ENCODE data around the gene SLC41A1. TPM values are rescaled to one million over a fixed set of nuclear protein-coding genes. Genes with fewer than 3 reads are reported as not detected.

The SLC41A1 gene
- total RNA-seq, 1 donor from 2014 or later, result 14.0 TPM

- no peak for TF ChIP-seq CTCF (conservative IDR thresholded peaks at IDR 0.05; ENCODE audit: low read depth, low read length)
- no peak for DNase-seq (ENCODE audit: low read depth)
- no peak overlapping the region for H3K4me3 ChIP-seq (ENCODE audit: low read depth, low read length)
Measured at GRCh38 chr1:205770618-205771017, 42.4 kb downstream of the SLC41A1 start.

DNA sequence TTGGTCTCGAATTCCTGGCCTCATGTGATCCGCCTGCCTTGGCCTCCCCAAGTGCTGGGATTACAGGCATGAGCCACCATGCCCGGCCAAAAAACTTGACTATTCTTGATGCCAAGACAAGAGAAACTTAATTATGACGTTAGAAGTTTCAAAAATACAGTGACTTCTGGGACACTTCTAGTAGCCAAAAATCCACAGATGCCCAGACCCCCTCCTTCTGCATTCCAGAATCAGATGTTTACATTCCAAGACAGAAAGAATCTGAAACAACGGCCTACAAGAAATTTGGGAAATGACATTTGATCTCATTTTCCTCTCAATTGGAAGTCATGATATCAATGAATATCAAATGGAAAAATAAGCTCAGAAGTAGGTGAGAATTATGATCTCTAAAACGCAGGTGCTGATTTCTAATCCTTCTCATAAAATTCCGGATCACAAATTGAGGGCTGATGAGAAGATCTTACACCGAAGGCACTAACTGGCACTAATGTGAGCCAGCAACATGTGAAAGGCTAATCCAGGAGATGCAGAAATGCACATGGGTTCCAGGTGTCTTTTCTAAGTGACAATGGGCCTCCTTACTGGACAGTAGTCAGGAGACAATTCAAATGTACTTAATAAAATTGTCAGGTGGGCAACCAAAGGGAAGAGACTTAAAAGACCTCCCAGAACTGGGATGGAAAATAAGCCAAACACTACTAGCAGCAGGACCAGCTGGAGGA is 43.2 kb downstream of the SLC41A1 start:
- TF ChIP-seq CTCF (conservative IDR thresholded peaks at IDR 0.05; ENCODE audit: low read depth, low read length), result no peak
- no peak overlapping the region for H3K4me3 ChIP-seq (ENCODE audit: low read depth, low read length)
- no peak for DNase-seq (ENCODE audit: low read depth)

GRCh38 chr1:205767248-205767647 is 45.8 kb downstream of the SLC41A1 start:
- no peak for DNase-seq (ENCODE audit: low read depth)
- no peak for TF ChIP-seq CTCF (conservative IDR thresholded peaks at IDR 0.05; ENCODE audit: low read depth, low read length)
- no peak overlapping the region for H3K4me3 ChIP-seq (ENCODE audit: low read depth, low read length)

DNA sequence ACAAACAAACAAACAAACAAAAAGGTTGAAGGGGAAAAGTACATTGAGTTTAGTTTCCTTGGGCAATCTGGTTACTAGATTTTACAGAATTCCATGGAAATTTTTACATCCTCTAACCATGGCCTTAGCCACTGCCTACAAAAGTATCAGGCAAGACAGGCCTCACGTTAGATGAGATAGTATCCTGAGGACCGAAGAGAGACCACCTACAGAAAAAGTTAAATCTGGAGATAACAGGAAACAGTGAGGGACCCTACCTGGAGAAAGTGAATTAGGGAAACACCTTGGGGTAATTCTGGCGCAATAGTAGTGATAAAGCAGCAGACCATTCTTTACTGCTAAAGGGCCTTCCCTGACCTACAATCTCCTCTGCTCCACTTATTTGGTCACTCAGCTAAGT is 46.4 kb downstream of the SLC41A1 start:
- TF ChIP-seq CTCF (conservative IDR thresholded peaks at IDR 0.05; ENCODE audit: low read depth, low read length), result no peak
- no peak for DNase-seq (ENCODE audit: low read depth)
- no peak overlapping the region for H3K4me3 ChIP-seq (ENCODE audit: low read depth, low read length)

GRCh38 chr1:205766038-205766437 is 47.0 kb downstream of the SLC41A1 start:
- no peak overlapping the region for H3K4me3 ChIP-seq (ENCODE audit: low read depth, low read length)
- DNase-seq (ENCODE audit: low read depth), result no peak
- no peak for TF ChIP-seq CTCF (conservative IDR thresholded peaks at IDR 0.05; ENCODE audit: low read depth, low read length)

DNA sequence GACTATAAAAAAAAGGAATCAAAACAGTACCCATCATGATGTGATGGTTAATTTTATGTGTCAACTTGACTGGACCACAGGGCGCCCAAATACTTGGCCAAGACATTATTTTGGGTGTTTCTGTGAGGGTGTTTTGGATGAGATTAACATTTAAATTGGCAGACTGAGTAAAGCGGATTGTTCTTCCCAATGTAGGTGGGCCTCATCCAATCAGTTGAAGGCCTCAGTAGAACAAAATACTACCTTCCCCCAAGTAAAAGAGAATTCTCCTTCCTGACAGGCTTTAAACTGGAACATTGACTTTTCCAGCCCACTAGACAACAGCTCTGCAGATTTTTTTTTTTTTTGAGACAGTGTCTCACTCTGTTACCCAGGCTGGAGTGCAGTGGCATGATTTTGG is 48.4 kb downstream of the SLC41A1 start:
- H3K4me3 ChIP-seq (ENCODE audit: low read depth, low read length), result no peak overlapping the region
- TF ChIP-seq CTCF (conservative IDR thresholded peaks at IDR 0.05; ENCODE audit: low read depth, low read length), result no peak
- no peak for DNase-seq (ENCODE audit: low read depth)

GRCh38 chr1:205763980-205764379 is 49.0 kb downstream of the SLC41A1 start:
- no peak for DNase-seq (ENCODE audit: low read depth)
- TF ChIP-seq CTCF (conservative IDR thresholded peaks at IDR 0.05; ENCODE audit: low read depth, low read length), result no peak
- no peak overlapping the region for H3K4me3 ChIP-seq (ENCODE audit: low read depth, low read length)
